Common myeloid progenitor, CD34-positive (primary cell): ENCODE measurements around the gene GALK2.

Source experiments
- CTCF ChIA-PET: fragments of 350-600 bp; sonication (Branson Sonifier 250); formaldehyde crosslinking; loops from one replicate; lab custom pipeline; 2021; ENCODE audit warnings: antibody characterized with exemption; lab: Charles Lee
- POLR2A ChIA-PET: fragments of 350-600 bp; sonication (Branson Sonifier 250); formaldehyde crosslinking; loops from one replicate; lab custom pipeline; 2021; ENCODE audit warnings: antibody characterized with exemption; lab: Charles Lee
- DNase-seq, 3 donors: peaks; one replicate each; pipeline versions ENCODE4 v3.0.0 to v3.0.0-alpha.2; 2013
- H3K27ac ChIP-seq, 2 experiments: 1 replicate in 1 of 2; 2 replicates in 1 of 2; pipeline ENCODE4 v1.7.0; 2013; ENCODE audit warnings: inconsistent platforms in 2 of 2, low read length in 2 of 2, mild to moderate bottlenecking in 2 of 2, low read depth in 1 of 2, moderate library complexity in 1 of 2; ENCODE audit not compliant: severe bottlenecking in 2 of 2, insufficient read depth in 1 of 2, poor library complexity in 1 of 2
- H3K27me3 ChIP-seq, 5 experiments: replicated peaks in 2 of 5; 1 replicate in 3 of 5; 2 replicates in 2 of 5; pipeline versions ENCODE4 v1.6.1 to v1.7.0; 2013; ENCODE audit warnings: low read length in 4 of 5, mild to moderate bottlenecking in 2 of 5, moderate library complexity in 2 of 5, inconsistent platforms in 1 of 5; ENCODE audit not compliant: insufficient read depth in 5 of 5, control insufficient read depth in 4 of 5
- H3K36me3 ChIP-seq, 4 experiments: 1 replicate in 2 of 4; 2 replicates in 2 of 4; pipeline versions ENCODE4 v1.6.1 to v1.7.0; 2013; ENCODE audit warnings: low read length in 3 of 4, control low read depth in 1 of 4, mild to moderate bottlenecking in 1 of 4; ENCODE audit not compliant: control insufficient read depth in 4 of 4, insufficient read depth in 4 of 4
- H3K4me1 ChIP-seq, 4 experiments: 1 replicate in 3 of 4; 2 replicates in 1 of 4; pipeline versions ENCODE4 v1.6.1 to v1.7.1; 2013; ENCODE audit warnings: low read length in 3 of 4, mild to moderate bottlenecking in 3 of 4, control low read depth in 1 of 4, inconsistent platforms in 1 of 4, moderate library complexity in 1 of 4; ENCODE audit not compliant: control insufficient read depth in 4 of 4, insufficient read depth in 4 of 4; ENCODE audit errors: control extremely low read depth in 1 of 4
- H3K4me3 ChIP-seq, 7 experiments: 1 replicate in 4 of 7; 2 replicates in 3 of 7; pipeline versions ENCODE4 v1.5.1 to v1.7.0; 2013; ENCODE audit warnings: mild to moderate bottlenecking in 7 of 7, low read length in 6 of 7, moderate library complexity in 6 of 7, inconsistent platforms in 2 of 7, low read depth in 2 of 7, control low read depth in 1 of 7; ENCODE audit not compliant: insufficient read depth in 4 of 7, control insufficient read depth in 1 of 7; ENCODE audit errors: extremely low read depth in 1 of 7
- H3K9me3 ChIP-seq, 5 experiments: 1 replicate in 4 of 5; 2 replicates in 1 of 5; pipeline versions ENCODE4 v1.6.1 to v1.7.1; 2013; ENCODE audit warnings: low read length in 4 of 5, mild to moderate bottlenecking in 2 of 5, inconsistent platforms in 1 of 5, low read depth in 1 of 5, moderate library complexity in 1 of 5; ENCODE audit not compliant: control insufficient read depth in 4 of 5, insufficient read depth in 2 of 5; ENCODE audit errors: control extremely low read depth in 1 of 5
- WGBS: methylation state at CpG from one replicate; pipeline ENCODE4 v1.1.5; 2013; ENCODE audit not compliant: insufficient coverage; 5-methylcytosine and 5-hydroxymethylcytosine counted together

Gene GALK2

GRCh38 chr15:49148727-49149126 is 21.3 kb upstream of the GALK2 start:
- WGBS: no CpG with 5 or more reads among the region's 1 CpG
- Histone ChIP-seq H3K27me3 (no peaks in the 10 kb centered on the region), H3K4me3 (no peak overlapping the region), H3K36me3 (peaks cover 2 to 10% (median 6%) of the 10 kb centered on the region in 4 experiments), H3K4me1 (peaks cover 3 to 14% (median 5%) of the 10 kb centered on the region in 4 experiments), H3K27ac (no peak overlapping the region), H3K9me3 (no peaks in the 10 kb centered on the region)
- DNase-seq: no peak
- ChIA-PET POLR2A (no interaction called here), CTCF (interaction anchor here (1.1 to 1.4 kb wide), 2 partner anchors 288 to 290 kb away, joined by 3 to 6 read pairs; no protein-coding TSS in a partner anchor)

- Histone ChIP-seq H3K4me1 (peaks cover 6 to 29% (median 21%) of the 10 kb centered on the region in 4 experiments), H3K4me3 (no peak overlapping the region), H3K27me3 (no peaks in the 10 kb centered on the region), H3K36me3 (no peaks in the 10 kb centered on the region), H3K9me3 (no peaks in the 10 kb centered on the region), H3K27ac (no peak overlapping the region)
- no peak for DNase-seq
- ChIA-PET CTCF (interaction anchor here (1.3 kb wide), 1 partner anchor 9 kb away, joined by 3 read pairs; no protein-coding TSS in a partner anchor), POLR2A (no interaction called here)
- whole genome bisulfite sequencing: no CpG with 5 or more reads among the region's 3 CpGs
These were observed 18.2 kb upstream of the GALK2 start for GRCh38 chr15:49151831-49152230.

- ChIA-PET POLR2A (no interaction called here), CTCF (interaction anchor here (1.3 kb wide), 1 partner anchor 10 kb away, joined by 3 read pairs; no protein-coding TSS in a partner anchor)
- H3K27ac ChIP-seq: no peak overlapping the region
- H3K4me1 ChIP-seq: peaks cover 6 to 29% (median 23%) of the 10 kb centered on the region in 4 experiments
- H3K4me3 ChIP-seq: no peak overlapping the region
- WGBS: 100% methylated on average over 1 of the region's 9 CpGs
- H3K27me3 ChIP-seq: no peaks in the 10 kb centered on the region
- H3K36me3 ChIP-seq: no peaks in the 10 kb centered on the region
- no peaks in the 10 kb centered on the region for H3K9me3 ChIP-seq
- no peak for DNase-seq
These were observed 17.3 kb upstream of the GALK2 start for GRCh38 chr15:49152552-49153312.

- Histone ChIP-seq H3K27me3 (no peaks in the 10 kb centered on the region), H3K4me1 (peaks cover 6 to 29% (median 22%) of the 10 kb centered on the region in 4 experiments), H3K27ac (peak overlapping the region; percentile 90 to 96), H3K36me3 (no peaks in the 10 kb centered on the region), H3K9me3 (no peaks in the 10 kb centered on the region), H3K4me3 (peak overlapping the region in 6 of 7 experiments; percentile 84 to 99 (median 96))
- ChIA-PET POLR2A (no interaction called here), CTCF (interaction anchor here (1.7 to 2.5 kb wide), 2 partner anchors 16 to 17 kb away, joined by 6 to 9 read pairs; partner anchors contain the start of gene GALK2)
- DNase-seq: no peak
- WGBS: 38% methylated on average over 5 of the region's 8 CpGs
These were observed 15.7 kb upstream of the GALK2 start for GRCh38 chr15:49154359-49154758.

GRCh38 chr15:49154799-49155109 is 15.3 kb upstream of the GALK2 start:
- 2% methylated on average over 7 of the region's 7 CpGs for whole genome bisulfite sequencing
- H3K27ac ChIP-seq: peak overlapping the region; percentile 90 to 96
- H3K4me1 ChIP-seq: peaks cover 6 to 29% (median 22%) of the 10 kb centered on the region in 4 experiments
- H3K36me3 ChIP-seq: no peaks in the 10 kb centered on the region
- no peaks in the 10 kb centered on the region for H3K27me3 ChIP-seq
- no peaks in the 10 kb centered on the region for H3K9me3 ChIP-seq
- peak overlapping the region; percentile 83 to 99 (median 94) for H3K4me3 ChIP-seq
- CTCF ChIA-PET: interaction anchor here (1.7 to 2.5 kb wide), 3 partner anchors 9 to 17 kb away, joined by 6 to 15 read pairs (median 9); partner anchors contain the start of gene GALK2
- no peak for DNase-seq
- POLR2A ChIA-PET: no interaction called here

- Histone ChIP-seq H3K27me3 (no peaks in the 10 kb centered on the region), H3K9me3 (no peaks in the 10 kb centered on the region), H3K27ac (peak within 1 kb of the TSS; percentile 90 to 96), H3K36me3 (no peaks in the 10 kb centered on the region), H3K4me1 (peaks cover 6 to 29% (median 22%) of the 10 kb centered on the region in 4 experiments), H3K4me3 (peak within 1 kb of the TSS; percentile 83 to 99 (median 94))
- DNase-seq: peak; percentile 99
- POLR2A ChIA-PET: interaction anchor here (0.7 to 1.1 kb wide), 2 partner anchors 15 to 28 kb away, joined by 3 to 9 read pairs; partner anchors contain the start of gene GALK2
- 0% methylated on average over 32 of the region's 46 CpGs for WGBS
- CTCF ChIA-PET: interaction anchor here (0.8 to 2.5 kb wide), 6 partner anchors 9 to 108 kb away, joined by 3 to 15 read pairs (median 4); partner anchors contain the start of gene GALK2
These were observed 14.8 kb upstream of the GALK2 start, which contains the start of gene COPS2 for GRCh38 chr15:49155110-49155833. COPS2 (minus strand) TSS chr15:49155599; CDS start chr15:49155578, 21 bp downstream.
